ENCODE measurements around the gene HERC5. TPM values are rescaled to one million over a fixed set of nuclear protein-coding genes. Genes with fewer than 3 reads are reported as not detected.

Gene HERC5
- total RNA-seq, 4 donors from 2014 or later: 2.1 to 9.2 (median 6.5) TPM

DNA sequence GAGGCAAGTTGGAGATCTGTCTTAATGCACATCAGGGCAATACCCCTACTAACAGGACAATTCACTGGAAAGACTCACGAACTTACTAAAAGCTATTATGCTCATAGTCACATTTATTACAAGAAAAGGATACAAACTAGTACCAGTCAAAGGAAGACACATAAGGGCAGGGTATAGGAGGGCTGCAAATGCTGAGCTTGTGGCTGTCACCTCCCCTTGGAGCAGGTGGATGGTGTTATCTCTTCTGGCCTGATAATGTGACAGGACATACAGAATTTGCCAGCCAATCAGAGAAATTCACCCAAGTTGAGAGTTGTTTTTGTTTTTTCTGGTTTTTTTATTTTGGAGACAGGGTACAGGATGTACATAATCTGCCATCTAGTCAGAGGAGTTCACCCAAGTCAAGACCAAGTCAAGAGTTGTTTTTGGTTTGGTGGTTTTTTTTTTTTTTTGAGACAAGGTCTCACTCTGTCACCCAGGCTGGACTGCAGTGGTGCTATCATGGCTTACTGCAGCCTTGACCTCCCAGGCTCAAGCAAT is 8.8 kb downstream of the HERC5 start:
- TF ChIP-seq EP300 (IDR thresholded peaks at IDR 0.05) (no peak), POLR2A (IDR thresholded peaks at IDR 0.05) (no peak)
- TF ChIP-seq, protein P1, sequence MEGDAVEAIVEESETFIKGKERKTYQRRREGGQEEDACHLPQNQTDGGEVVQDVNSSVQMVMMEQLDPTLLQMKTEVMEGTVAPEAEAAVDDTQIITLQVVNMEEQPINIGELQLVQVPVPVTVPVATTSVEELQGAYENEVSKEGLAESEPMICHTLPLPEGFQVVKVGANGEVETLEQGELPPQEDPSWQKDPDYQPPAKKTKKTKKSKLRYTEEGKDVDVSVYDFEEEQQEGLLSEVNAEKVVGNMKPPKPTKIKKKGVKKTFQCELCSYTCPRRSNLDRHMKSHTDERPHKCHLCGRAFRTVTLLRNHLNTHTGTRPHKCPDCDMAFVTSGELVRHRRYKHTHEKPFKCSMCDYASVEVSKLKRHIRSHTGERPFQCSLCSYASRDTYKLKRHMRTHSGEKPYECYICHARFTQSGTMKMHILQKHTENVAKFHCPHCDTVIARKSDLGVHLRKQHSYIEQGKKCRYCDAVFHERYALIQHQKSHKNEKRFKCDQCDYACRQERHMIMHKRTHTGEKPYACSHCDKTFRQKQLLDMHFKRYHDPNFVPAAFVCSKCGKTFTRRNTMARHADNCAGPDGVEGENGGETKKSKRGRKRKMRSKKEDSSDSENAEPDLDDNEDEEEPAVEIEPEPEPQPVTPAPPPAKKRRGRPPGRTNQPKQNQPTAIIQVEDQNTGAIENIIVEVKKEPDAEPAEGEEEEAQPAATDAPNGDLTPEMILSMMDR (IDR thresholded peaks at IDR 0.05): no peak
- no peak overlapping the region for H3K27ac ChIP-seq
- DNase-seq (ENCODE audit: low spot score in 2 of 2): no peak
- H3K4me1 ChIP-seq: no peaks in the 10 kb centered on the region
- no peaks in the 10 kb centered on the region for H3K27me3 ChIP-seq
- WGBS, 2 donors: 88 to 93% methylated on average over 1 of the region's 1 CpG
- H3K4me3 ChIP-seq: no peak overlapping the region
- peaks cover 0 to 59% (median 0%) of the 10 kb centered on the region in 3 donors for H3K36me3 ChIP-seq
- H3K9me3 ChIP-seq: no peaks in the 10 kb centered on the region

DNA sequence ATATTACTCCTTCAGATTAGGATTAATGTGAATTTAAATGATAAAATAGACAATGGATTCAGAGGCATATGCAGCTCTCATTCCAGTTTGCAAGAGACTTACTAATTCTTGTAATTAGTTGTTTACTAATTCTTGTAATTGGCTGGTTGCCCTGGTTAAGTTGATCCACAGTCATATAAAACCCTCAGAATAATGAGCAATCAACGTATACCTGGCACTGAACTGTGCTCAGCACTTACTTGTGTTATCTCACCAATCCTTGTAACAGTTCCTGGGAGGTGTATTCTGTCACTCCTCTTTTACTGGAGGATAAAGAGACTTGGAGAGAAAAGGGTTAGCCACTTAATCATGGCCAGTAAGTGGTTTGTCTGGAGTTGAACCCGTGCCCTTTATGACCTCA is 10.5 kb downstream of the HERC5 start:
- no peaks in the 10 kb centered on the region for H3K4me1 ChIP-seq
- WGBS, 2 donors: 46 to 51% methylated on average over 2 of the region's 2 CpGs
- H3K27me3 ChIP-seq: no peaks in the 10 kb centered on the region
- H3K9me3 ChIP-seq: no peaks in the 10 kb centered on the region
- TF ChIP-seq, protein P1 (IDR thresholded peaks at IDR 0.05): no peak
- TF ChIP-seq EP300 (IDR thresholded peaks at IDR 0.05) (no peak), POLR2A (IDR thresholded peaks at IDR 0.05) (no peak)
- no peak overlapping the region for H3K27ac ChIP-seq
- peaks cover 0 to 64% (median 0%) of the 10 kb centered on the region in 3 donors for H3K36me3 ChIP-seq
- no peak for DNase-seq (ENCODE audit: low spot score in 2 of 2)
- no peak overlapping the region for H3K4me3 ChIP-seq

DNA sequence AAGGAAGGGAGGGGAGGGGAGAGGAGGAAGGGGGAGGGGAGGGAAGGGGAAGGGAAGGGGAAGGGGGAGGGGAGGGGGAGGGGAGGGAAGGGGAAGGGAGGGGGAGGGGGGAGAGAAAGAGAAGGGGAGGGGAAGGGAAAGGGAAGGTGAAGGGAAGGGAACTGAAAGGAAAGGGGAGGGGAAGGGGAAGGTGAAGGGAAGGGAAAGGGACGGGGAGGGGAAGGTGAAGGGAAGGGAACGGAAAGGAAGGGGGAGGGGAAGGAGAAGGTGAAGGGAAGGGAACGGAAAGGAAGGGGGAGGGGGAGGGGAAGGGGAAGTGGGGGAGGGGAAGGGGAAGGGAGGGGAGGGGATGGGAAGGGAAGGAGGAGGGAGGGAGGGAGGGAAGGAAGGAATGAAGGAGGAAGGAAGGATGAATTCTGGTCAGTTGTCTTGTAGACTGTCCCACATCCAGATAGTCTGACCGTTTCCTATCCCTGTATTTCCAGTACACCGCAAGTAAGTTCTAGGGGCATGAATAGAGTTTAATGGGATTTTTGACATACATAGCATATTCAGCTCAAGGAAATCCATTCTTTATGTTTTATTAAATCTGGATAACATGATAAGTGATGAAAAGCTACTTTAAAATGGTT is 20.4 kb downstream of the HERC5 start:
- WGBS, 2 donors: 65 to 78% methylated on average over 4 to 5 of the region's 5 CpGs
- Histone ChIP-seq H3K9me3 (no peaks in the 10 kb centered on the region), H3K4me3 (no peak overlapping the region), H3K4me1 (no peaks in the 10 kb centered on the region), H3K36me3 (peaks cover 0 to 26% (median 0%) of the 10 kb centered on the region in 3 donors), H3K27me3 (no peaks in the 10 kb centered on the region), H3K27ac (no peak overlapping the region)
- DNase-seq (ENCODE audit: low spot score in 2 of 2): no peak
- TF ChIP-seq EP300 (IDR thresholded peaks at IDR 0.05): no peak
- TF ChIP-seq, protein P1 (IDR thresholded peaks at IDR 0.05): no peak
- TF ChIP-seq POLR2A (IDR thresholded peaks at IDR 0.05): no peak

DNA sequence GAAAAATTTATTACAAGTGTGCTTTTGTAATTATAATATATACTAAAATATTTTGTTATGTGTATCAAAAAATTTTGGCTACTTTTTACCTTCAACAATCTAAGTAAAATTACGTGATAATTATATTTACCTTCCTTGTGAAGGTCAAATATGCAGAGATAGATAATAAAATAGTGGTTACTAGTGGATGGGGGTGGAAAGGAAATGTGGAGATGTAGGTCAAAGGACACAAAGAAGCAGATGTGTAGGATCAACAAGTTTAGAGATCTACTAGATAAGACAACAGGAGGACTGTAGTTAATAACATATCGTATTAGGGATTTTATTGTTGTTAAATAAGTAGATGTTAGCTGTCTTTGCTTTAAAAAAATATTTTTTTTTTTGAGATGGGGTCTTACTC is 21.3 kb downstream of the HERC5 start:
- H3K9me3 ChIP-seq: no peaks in the 10 kb centered on the region
- no peak overlapping the region for H3K4me3 ChIP-seq
- no peaks in the 10 kb centered on the region for H3K27me3 ChIP-seq
- no peak for DNase-seq (ENCODE audit: low spot score in 2 of 2)
- H3K4me1 ChIP-seq: no peaks in the 10 kb centered on the region
- TF ChIP-seq POLR2A (IDR thresholded peaks at IDR 0.05) (no peak), EP300 (IDR thresholded peaks at IDR 0.05) (no peak)
- TF ChIP-seq, protein P1 (IDR thresholded peaks at IDR 0.05): no peak
- H3K36me3 ChIP-seq: peaks cover 0 to 33% (median 0%) of the 10 kb centered on the region in 3 donors
- H3K27ac ChIP-seq: no peak overlapping the region
- WGBS, 2 donors: 83 to 85% methylated on average over 2 of the region's 2 CpGs

DNA sequence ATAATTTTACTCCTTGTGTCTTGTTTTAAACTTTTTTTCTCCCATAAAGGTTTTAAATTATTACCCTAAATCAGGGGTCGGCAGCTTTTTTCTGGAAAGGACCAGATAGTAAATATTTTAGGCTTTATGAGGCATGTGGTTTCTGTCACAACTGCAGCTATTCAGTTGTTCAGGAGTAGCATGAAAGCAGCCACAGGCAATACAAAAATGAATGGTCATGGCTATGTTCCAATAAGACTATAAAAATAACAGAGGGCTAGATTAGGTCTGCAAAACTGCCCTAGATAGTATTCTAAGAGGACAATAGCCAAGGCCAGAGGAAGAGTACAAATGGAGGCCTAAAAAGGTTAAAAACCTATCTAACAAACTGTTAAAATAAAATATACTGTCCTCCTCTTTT is 24.6 kb downstream of the HERC5 start:
- no peaks in the 10 kb centered on the region for H3K9me3 ChIP-seq
- WGBS, 2 donors: 27 to 33% methylated on average over 1 of the region's 1 CpG
- no peak overlapping the region for H3K4me3 ChIP-seq
- DNase-seq (ENCODE audit: low spot score in 2 of 2): no peak
- H3K27ac ChIP-seq: no peak overlapping the region
- no peaks in the 10 kb centered on the region for H3K4me1 ChIP-seq
- H3K36me3 ChIP-seq: peaks cover 0 to 42% (median 0%) of the 10 kb centered on the region in 3 donors
- no peaks in the 10 kb centered on the region for H3K27me3 ChIP-seq
- TF ChIP-seq POLR2A (IDR thresholded peaks at IDR 0.05) (no peak), EP300 (IDR thresholded peaks at IDR 0.05) (no peak)
- TF ChIP-seq, protein P1 (IDR thresholded peaks at IDR 0.05): no peak
